Upper lobe of right lung (tissue), 1 donor: ENCODE measurements around the gene MTCL1. TPM values are rescaled to one million over a fixed set of nuclear protein-coding genes. Genes with fewer than 3 reads are reported as not detected.

Source experiments
- ATAC-seq: fragments of 200-7000 bp; cut with Tn5 transposase; one replicate; pipeline ENCODE4 v1.9.1; 2020; ENCODE audit warnings: mild to moderate bottlenecking, moderate library complexity
- DNase-seq: peaks from one replicate; pipeline ENCODE4 v3.0.0-alpha.2; 2020
- H3K27ac ChIP-seq: fragments of 200-600 bp; one replicate; pipeline ENCODE4 v1.8.0; 2022
- H3K27me3 ChIP-seq: fragments of 200-600 bp; one replicate; pipeline ENCODE4 v1.8.0; 2022; ENCODE audit warnings: mild to moderate bottlenecking
- H3K36me3 ChIP-seq: fragments of 200-600 bp; one replicate; pipeline ENCODE4 v1.8.0; 2022
- H3K4me1 ChIP-seq: fragments of 200-600 bp; one replicate; pipeline ENCODE4 v1.8.0; 2022
- H3K4me3 ChIP-seq: fragments of 200-600 bp; one replicate; pipeline ENCODE4 v1.8.0; 2022; ENCODE audit warnings: mild to moderate bottlenecking
- H3K9me3 ChIP-seq: fragments of 200-600 bp; one replicate; pipeline ENCODE4 v1.8.0; 2022
- intact Hi-C: fragments of 100-400 bp; cut with DNase I; formaldehyde crosslinking; loops from one replicate; pipeline ENCODE4 v1.11.0; 2022
- total RNA-seq: library from RNA; stranded (reverse); fragmentation: NEBNext Ultra II Directional; extraction: Animal tissue kit (Norgen Biotek cat#: 25700); gene quantifications from one replicate; pipeline ENCODE4 v1.2.1, GENCODE V29; 2021
- TF ChIP-seq, protein P1 (sequence below): fragments of 200-600 bp; IDR thresholded peaks from one replicate; pipeline ENCODE4 v1.8.0; 2022; ENCODE audit warnings: antibody characterized with exemption
- donor health status: DM: no; HTN: yes; CAD: no; lungs with severe emphysema.

The MTCL1 gene
- total RNA-seq, 1 donor from 2014 or later, result 10.1 TPM

DNA sequence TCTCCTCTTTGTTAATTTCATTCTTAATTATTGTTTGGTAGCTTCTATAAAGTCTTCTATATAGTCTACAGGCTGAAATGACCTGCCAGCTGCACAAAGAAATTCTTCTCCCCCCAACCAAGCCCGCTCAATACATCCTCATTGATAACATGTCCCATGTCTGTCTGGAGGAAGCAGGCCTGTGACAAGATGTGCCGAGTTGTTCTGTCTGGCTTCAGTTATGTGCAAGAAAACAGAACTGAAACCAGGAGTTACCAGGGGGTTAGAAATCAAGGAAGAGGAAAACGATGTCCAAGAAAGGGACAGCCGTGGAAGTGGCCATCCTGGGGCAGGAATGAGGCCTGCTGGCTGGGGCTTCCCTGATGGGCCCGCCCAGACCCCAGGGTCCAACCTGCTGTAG is 57.6 kb downstream of the MTCL1 start:
- ATAC-seq (peak; percentile 54), DNase-seq (no peak)
- TF ChIP-seq, protein P1, sequence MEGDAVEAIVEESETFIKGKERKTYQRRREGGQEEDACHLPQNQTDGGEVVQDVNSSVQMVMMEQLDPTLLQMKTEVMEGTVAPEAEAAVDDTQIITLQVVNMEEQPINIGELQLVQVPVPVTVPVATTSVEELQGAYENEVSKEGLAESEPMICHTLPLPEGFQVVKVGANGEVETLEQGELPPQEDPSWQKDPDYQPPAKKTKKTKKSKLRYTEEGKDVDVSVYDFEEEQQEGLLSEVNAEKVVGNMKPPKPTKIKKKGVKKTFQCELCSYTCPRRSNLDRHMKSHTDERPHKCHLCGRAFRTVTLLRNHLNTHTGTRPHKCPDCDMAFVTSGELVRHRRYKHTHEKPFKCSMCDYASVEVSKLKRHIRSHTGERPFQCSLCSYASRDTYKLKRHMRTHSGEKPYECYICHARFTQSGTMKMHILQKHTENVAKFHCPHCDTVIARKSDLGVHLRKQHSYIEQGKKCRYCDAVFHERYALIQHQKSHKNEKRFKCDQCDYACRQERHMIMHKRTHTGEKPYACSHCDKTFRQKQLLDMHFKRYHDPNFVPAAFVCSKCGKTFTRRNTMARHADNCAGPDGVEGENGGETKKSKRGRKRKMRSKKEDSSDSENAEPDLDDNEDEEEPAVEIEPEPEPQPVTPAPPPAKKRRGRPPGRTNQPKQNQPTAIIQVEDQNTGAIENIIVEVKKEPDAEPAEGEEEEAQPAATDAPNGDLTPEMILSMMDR, result no peak
- H3K4me1 ChIP-seq, result no peaks in the 10 kb centered on the region
- H3K27ac ChIP-seq, result no peak overlapping the region
- H3K9me3 ChIP-seq, result no peaks in the 10 kb centered on the region
- H3K4me3 ChIP-seq, result no peak overlapping the region
- intact Hi-C loops, result no loop called here
- no peaks in the 10 kb centered on the region for H3K36me3 ChIP-seq
- H3K27me3 ChIP-seq, result no peaks in the 10 kb centered on the region

DNA sequence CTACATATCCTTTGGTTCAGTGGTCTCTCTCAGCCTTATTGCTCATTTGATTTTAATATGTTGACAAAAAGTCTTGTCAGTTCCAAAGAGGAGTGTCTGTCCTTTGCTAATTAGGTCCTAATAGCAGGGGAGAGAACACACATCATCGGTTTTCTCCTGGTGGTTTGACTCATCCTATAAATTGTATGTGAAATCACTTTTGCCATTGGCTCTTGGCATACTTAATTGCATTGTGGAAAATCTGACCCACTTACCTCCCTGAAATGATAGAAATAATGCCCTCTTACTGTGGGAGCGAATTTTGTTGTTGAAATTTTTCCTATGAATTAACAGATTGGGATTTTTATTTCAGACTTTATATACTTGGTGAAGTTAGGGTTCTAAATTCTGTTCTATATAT is 58.3 kb downstream of the MTCL1 start:
- H3K4me1 ChIP-seq, result no peaks in the 10 kb centered on the region
- no peaks in the 10 kb centered on the region for H3K9me3 ChIP-seq
- no peaks in the 10 kb centered on the region for H3K36me3 ChIP-seq
- H3K4me3 ChIP-seq, result no peak overlapping the region
- DNase-seq (no peak), ATAC-seq (no peak)
- intact Hi-C loops, result no loop called here
- TF ChIP-seq, protein P1, result no peak
- H3K27ac ChIP-seq, result no peak overlapping the region
- no peaks in the 10 kb centered on the region for H3K27me3 ChIP-seq

DNA sequence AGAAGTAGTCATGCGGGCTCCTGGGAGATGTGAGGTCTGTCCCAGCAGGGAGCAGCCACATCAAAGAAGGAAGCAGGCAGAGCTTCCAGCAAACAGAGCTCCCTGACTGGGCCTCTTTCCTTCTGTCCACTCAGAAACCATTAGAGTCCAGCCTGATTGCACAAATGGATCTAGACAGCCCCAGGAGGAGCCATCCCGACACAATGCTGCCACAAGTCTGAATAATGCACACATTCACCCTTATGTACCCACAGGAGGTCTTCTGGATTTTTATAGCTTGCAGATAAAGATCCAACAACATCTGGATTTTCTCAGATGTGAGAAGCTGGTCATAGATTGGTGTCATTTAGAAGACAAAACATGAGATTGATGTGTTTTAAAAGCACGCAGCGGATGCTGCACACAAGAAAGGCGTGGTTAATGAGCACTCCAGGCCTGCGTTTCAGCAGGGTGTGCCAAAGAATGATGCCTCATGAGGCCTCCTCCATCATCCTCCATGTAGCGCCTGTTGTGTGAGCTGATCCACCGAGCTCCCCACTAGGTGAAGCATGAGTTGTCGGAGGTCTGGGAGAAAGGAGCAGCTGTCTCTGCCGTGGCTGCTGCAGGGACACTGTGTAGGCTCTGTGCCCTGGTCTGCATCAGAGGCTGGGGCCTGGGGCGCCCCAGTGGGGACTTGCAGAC is 60.6 kb downstream of the MTCL1 start:
- ATAC-seq, result no peak
- TF ChIP-seq, protein P1, result no peak

DNA sequence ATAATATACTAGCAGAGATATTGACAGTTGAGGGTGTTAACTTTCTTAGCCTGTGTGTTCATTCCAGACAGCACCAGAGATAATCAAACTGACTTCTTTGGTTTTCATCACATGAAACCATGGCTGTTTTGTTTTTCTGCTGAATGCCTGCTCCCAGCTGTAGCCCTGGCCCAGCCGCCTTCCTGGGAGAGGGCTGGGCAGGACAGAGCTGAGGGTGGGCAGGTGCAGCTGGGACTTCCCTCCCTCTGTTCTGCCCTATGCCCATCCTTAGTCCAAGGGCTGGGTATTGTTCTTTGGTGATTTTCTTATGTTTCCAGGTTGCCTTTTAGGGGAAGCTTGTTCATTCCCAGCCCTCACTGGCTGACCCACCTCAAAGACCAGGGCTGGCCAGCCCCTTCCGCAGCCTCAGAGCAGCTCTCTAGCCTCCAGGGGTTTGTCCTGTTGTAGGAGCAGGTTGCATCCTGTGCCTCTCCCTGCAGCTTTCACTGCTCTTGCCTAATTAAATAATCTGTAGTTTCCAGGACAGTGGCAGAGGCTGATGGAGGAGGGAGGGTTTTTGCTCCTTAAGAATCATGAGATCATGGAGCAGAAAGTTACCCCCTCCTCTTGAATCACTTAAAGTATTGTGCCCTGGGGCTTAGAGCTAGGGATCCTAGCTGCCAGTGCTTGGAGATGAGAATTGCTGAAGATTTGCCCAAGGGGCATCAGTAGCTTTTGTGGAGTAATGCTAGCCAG is 61.4 kb downstream of the MTCL1 start:
- no peak overlapping the region for H3K4me3 ChIP-seq
- no peaks in the 10 kb centered on the region for H3K9me3 ChIP-seq
- TF ChIP-seq, protein P1, result no peak
- DNase-seq (no peak), ATAC-seq (no peak)
- intact Hi-C loops, result no loop called here
- H3K27me3 ChIP-seq, result no peaks in the 10 kb centered on the region
- H3K4me1 ChIP-seq, result no peaks in the 10 kb centered on the region
- H3K36me3 ChIP-seq, result no peaks in the 10 kb centered on the region
- H3K27ac ChIP-seq, result no peak overlapping the region

More for the DNA sequence above, 60.6 kb downstream of the MTCL1 start:
- Histone ChIP-seq H3K4me3 (no peak overlapping the region), H3K9me3 (no peaks in the 10 kb centered on the region), H3K27ac (no peak overlapping the region), H3K36me3 (no peaks in the 10 kb centered on the region), H3K27me3 (no peaks in the 10 kb centered on the region), H3K4me1 (no peaks in the 10 kb centered on the region)
- intact Hi-C loops, result no loop called here
- no peak for DNase-seq

DNA sequence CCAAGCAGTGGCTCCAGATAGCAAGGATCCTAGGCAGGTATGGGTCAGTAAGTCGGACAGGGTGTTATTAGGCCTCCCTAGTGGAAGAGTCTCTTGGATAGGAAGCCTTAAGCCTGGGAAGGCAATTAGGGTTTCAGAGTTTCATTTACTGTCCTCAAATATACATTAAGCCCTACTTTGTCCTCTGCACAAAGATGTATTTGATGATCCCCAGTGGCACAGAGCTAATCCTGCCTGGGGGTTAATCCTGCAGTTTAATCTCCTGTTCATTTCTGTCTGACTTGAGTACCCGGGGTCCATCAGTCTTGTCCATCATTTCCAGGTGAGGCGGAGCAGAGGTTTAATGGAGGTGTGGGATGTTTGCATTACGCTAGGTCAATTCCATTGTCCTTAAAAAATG is 62.0 kb downstream of the MTCL1 start:
- Histone ChIP-seq H3K27me3 (no peaks in the 10 kb centered on the region), H3K4me1 (no peaks in the 10 kb centered on the region), H3K4me3 (no peak overlapping the region), H3K9me3 (no peaks in the 10 kb centered on the region), H3K36me3 (no peaks in the 10 kb centered on the region), H3K27ac (no peak overlapping the region)
- ATAC-seq (no peak), DNase-seq (no peak)
- TF ChIP-seq, protein P1, result no peak
- intact Hi-C loops, result no loop called here
